ENCODE data around the gene SMIM45.
A peak's percentile ranks its signal among the peaks of the same experiment; 100 is the strongest.

The SMIM45 gene

GRCh38 chr22:41915035-41915785 lies 36.7 kb upstream of the SMIM45 start, which contains the start of gene SHISA8:
TSS of gene SHISA8 (minus strand) at chr22:41915074. CDS start at chr22:41914667, 407 bp downstream.
- intact Hi-C loops (cut with micrococcal nuclease): no loop called here
- TF ChIP-seq CTCF (IDR thresholded peaks at IDR 0.05): no peak
- no peak within 1 kb of the TSS for H3K27ac ChIP-seq (ENCODE audit: low read depth in 1 of 2, low read length in 2 of 2)
- H3K4me1 ChIP-seq (ENCODE audit: control insufficient read depth in 1 of 2, insufficient read depth in 2 of 2, low read length in 2 of 2): peaks cover 41 to 56% of the 10 kb centered on the region in 2 donors
- peak within 1 kb of the TSS in 1 of 3 experiments; percentile 39 for H3K4me3 ChIP-seq (replicated peaks in 1 of 3; ENCODE audit: low read depth in 2 of 3, low read length in 3 of 3)
- H3K27ac Mint-ChIP-seq: no peak within 1 kb of the TSS
- H3K27me3 ChIP-seq (ENCODE audit: control insufficient read depth in 2 of 2, insufficient read depth in 2 of 2, low read length in 2 of 2): peaks cover 46 to 66% of the 10 kb centered on the region in 2 donors
- peaks cover 0 to 35% of the 10 kb centered on the region in 2 donors for H3K9me3 ChIP-seq (replicated peaks in 1 of 2; ENCODE audit: control insufficient read depth in 1 of 2, insufficient read depth in 1 of 2, low read length in 2 of 2)
- no peaks in the 10 kb centered on the region for H3K79me2 ChIP-seq (ENCODE audit: insufficient read depth, low read length)
- H3K27me3 Mint-ChIP-seq (ENCODE audit: low read depth in 3 of 3): peaks cover 52 to 70% (median 65%) of the 10 kb centered on the region in 3 donors
- H2AFZ ChIP-seq (ENCODE audit: insufficient read depth, low read depth, low read length, poor library complexity, severe bottlenecking): no peak within 1 kb of the TSS
- peak within 1 kb of the TSS; percentile 57 for H3K4me2 ChIP-seq (replicated peaks; ENCODE audit: extremely low read depth, low read length, poor library complexity, severe bottlenecking)
- peak within 1 kb of the TSS in 1 of 2 donors; percentile 62 for H3K4me3 Mint-ChIP-seq
- H3K36me3 Mint-ChIP-seq: peaks cover 6 to 7% of the 10 kb centered on the region in 2 donors
- H3K9me3 Mint-ChIP-seq: peaks cover 0 to 24% (median 12%) of the 10 kb centered on the region in 7 donors
- H3K9ac ChIP-seq (ENCODE audit: insufficient read depth, low read length, poor library complexity, severe bottlenecking): no peak within 1 kb of the TSS
- no peaks in the 10 kb centered on the region for H3K36me3 ChIP-seq (replicated peaks in 1 of 2; ENCODE audit: control insufficient read depth in 1 of 2, insufficient read depth in 2 of 2, low read length in 2 of 2)
- peak; percentile 10 to 32 (median 18) for DNase-seq
- peaks cover 36% of the 10 kb centered on the region for H3K4me1 Mint-ChIP-seq
- peaks cover 7% of the 10 kb centered on the region for H4K20me1 ChIP-seq (ENCODE audit: insufficient read depth, low read length)
- WGBS (ENCODE audit: insufficient coverage): 5% methylated on average over 39 of the region's 63 CpGs

GRCh38 chr22:41915786-41916493 lies 36.0 kb upstream of the SMIM45 start:
- Mint-ChIP-seq H3K4me3 (peak overlapping the region in 1 of 2 donors; percentile 62), H3K27ac (no peak overlapping the region), H3K9me3 (peaks cover 0 to 24% (median 12%) of the 10 kb centered on the region in 7 donors), H3K36me3 (peaks cover 6 to 7% of the 10 kb centered on the region in 2 donors), H3K27me3 (ENCODE audit: low read depth in 3 of 3) (peaks cover 50 to 66% (median 60%) of the 10 kb centered on the region in 3 donors), H3K4me1 (peaks cover 41% of the 10 kb centered on the region)
- Histone ChIP-seq H3K9me3 (replicated peaks in 1 of 2; ENCODE audit: control insufficient read depth in 1 of 2, insufficient read depth in 1 of 2, low read length in 2 of 2) (peaks cover 0 to 35% of the 10 kb centered on the region in 2 donors), H3K27ac (ENCODE audit: low read depth in 1 of 2, low read length in 2 of 2) (no peak overlapping the region), H3K36me3 (replicated peaks in 1 of 2; ENCODE audit: control insufficient read depth in 1 of 2, insufficient read depth in 2 of 2, low read length in 2 of 2) (no peaks in the 10 kb centered on the region), H3K79me2 (ENCODE audit: insufficient read depth, low read length) (no peaks in the 10 kb centered on the region), H3K27me3 (ENCODE audit: control insufficient read depth in 2 of 2, insufficient read depth in 2 of 2, low read length in 2 of 2) (peaks cover 41 to 60% of the 10 kb centered on the region in 2 donors), H4K20me1 (ENCODE audit: insufficient read depth, low read length) (peaks cover 7% of the 10 kb centered on the region), H2AFZ (ENCODE audit: insufficient read depth, low read depth, low read length, poor library complexity, severe bottlenecking) (no peak overlapping the region), H3K4me2 (replicated peaks; ENCODE audit: extremely low read depth, low read length, poor library complexity, severe bottlenecking) (no peak overlapping the region), H3K9ac (ENCODE audit: insufficient read depth, low read length, poor library complexity, severe bottlenecking) (no peak overlapping the region), H3K4me1 (ENCODE audit: control insufficient read depth in 1 of 2, insufficient read depth in 2 of 2, low read length in 2 of 2) (peaks cover 43 to 56% of the 10 kb centered on the region in 2 donors), H3K4me3 (replicated peaks in 1 of 3; ENCODE audit: low read depth in 2 of 3, low read length in 3 of 3) (no peak overlapping the region)
- 42% methylated on average over 3 of the region's 11 CpGs for WGBS (ENCODE audit: insufficient coverage)
- DNase-seq: no peak
- intact Hi-C loops (cut with micrococcal nuclease): no loop called here
- TF ChIP-seq CTCF (IDR thresholded peaks at IDR 0.05): no peak
